Stimulated activated CD8-positive, alpha-beta memory T cell treated with anti-CD3 and anti-CD28 coated beads, Interleukin-15, amount 100 ng/mL, for 48 hours (primary cell): ENCODE results near the gene CEP192.
"Not testable (repeated sequence)": the region's sequence is repeated elsewhere in the genome, so short reads cannot be mapped to it uniquely, and the experiment has no call there.

Experiments used
- DNase-seq, 2 donors: peaks; one replicate each; pipeline ENCODE4 v3.0.0-alpha.2; 2020; ENCODE audit warnings: low read depth in 2 of 2

Gene CEP192

DNA sequence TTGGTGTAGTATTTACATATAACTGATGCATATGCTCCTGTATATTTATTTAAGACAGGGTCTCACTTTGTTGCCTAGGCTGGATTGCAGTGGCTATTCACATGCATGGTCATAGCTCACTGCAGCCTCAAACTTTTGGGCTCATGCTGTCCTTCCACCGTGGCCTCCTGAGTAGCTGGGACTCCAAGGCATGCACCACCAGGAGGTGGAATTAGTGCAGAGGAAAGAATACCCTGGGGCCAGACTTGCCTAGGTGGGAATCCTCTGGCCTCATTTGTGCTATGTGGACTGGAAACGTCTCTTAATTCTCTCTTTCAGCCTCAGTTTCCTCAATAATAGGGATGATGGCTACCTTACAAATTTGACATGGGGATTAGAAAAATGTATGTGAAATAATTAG is 2.3 kb downstream of the CEP192 start:
- DNase-seq, result no peak

DNA sequence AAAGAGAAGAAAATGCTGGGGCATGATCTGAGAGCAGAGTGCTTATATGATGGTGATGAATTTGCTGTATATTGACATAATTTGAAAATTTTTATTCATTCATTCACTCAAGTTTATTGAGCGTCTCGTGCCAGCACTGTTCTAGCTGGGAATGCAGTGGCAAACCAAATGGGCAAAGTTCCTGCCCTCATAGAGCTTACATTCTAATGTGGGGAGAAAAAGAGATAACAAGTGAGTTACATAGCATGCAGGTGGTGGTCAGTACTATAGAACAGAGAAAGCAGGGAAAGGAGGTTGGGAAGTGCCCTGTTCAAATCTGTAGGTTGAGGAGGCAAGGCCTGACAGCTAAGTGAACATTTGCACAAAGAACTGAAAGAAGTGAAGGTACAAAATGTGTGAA is 4.3 kb downstream of the CEP192 start:
- no peak for DNase-seq

GRCh38 chr18:12995952-12996477 is 4.9 kb downstream of the CEP192 start:
- no peak for DNase-seq

DNA sequence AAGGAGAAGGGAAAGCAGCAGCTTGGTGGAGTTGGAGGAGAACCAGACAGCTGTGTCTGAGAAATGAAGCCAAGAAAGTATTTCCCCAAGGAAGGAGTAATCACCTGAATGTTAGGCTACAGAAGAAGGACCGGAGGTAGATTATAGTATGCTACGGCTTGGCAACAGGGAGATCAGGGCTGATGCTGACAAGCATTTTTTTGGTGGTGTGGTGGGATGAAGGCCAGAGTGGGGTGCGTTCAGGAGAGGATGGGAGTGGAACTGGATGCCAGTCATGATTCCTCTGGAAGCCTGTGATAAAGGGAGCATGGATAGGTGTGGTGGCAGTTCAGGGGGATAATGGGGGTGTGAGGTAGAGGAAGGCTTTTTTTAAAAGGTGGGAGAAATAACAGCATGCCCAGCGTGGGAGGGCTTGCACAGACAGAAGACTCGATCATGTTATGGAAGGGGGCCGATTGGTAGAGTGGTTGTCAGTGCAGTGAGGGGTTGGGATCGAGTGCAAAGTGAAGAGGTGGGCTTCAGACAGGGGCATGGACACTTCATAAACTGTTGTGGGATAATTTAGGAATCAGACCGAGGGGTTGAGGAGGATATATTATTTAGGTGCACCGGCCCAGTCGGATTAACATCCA is 5.6 kb downstream of the CEP192 start:
- DNase-seq, result no peak

DNA sequence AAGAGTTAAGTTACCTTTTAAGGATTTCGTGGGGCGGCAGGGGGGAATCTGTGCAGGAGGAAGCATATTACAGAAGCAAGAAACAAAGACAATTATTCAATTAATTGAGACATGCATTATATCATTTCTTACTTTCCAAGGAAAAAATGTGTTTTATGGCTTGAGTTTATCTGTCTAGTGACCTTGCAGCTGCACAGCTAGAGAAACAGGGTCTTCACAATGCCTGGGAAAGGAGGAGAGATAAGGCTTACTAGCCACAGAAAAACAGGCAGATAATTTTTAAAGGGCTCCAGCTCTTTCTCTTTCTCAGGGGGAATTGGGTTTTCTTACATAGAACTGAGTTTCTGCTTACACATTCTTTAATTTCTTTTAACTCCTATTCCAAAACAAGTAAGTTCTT is 6.2 kb downstream of the CEP192 start:
- DNase-seq, result not testable (repeated sequence)

- no peak for DNase-seq
These were observed 7.3 kb downstream of the CEP192 start for GRCh38 chr18:12998332-12999060.

DNA sequence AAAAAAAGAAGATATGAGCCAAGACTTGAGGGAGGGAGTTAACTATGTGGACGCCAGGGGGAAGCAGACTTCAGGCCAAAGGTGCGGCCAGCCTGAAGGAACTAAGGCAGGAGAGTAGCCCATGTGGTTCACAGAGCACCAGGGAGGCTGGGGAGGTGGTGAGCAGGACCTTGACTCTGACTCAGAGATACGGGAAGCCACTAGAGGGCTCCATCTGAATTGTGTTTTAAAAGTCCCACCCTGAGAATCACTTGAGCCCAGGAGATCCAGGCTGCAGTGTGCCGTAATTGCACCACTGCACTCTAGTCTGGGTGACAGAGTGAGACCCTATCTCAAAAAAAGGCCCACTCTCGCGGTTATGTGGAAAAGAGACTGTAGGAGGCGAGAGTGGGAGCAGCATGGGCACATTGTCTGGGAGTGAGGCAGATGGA is 12.3 kb downstream of the CEP192 start:
- DNase-seq, result no peak

- DNase-seq, result no peak
These were observed 13.2 kb downstream of the CEP192 start for GRCh38 chr18:13004396-13004795.

GRCh38 chr18:13005289-13005688 is 14.1 kb downstream of the CEP192 start:
- no peak for DNase-seq

DNA sequence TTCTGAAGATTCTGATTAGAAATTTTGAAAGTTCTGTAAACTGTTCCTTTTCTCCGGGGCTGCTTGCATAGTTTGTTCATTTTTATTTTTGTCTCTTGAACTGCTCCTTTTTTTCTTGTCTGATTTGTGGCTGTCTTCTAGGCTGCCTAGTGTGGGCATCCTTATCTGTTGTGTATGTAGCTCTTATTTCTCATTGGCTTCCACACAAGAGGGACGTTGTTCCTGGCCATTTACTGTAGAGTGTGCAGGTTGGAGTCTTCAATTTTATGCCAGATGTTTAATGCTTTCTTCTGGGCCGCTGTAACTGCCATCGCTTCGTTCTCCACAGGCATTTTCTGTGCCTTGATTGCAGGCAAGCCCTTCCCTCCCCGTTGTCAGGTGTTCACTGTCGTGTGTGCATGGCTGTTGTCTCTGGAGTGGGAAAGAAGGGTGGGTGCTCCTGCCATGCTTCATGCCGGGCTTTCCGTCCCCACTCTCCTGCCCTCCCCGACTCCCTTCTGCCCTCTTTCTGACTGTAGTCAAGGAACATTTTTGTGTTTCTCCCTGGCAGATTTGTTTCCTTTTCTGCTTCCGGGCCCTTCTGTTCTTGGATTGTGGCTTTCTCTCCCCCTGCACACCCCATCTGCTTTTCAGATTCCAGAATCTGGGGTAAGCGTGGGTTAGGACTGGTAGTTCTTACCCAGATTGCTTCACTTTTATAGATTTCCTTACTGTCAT is 15.5 kb downstream of the CEP192 start:
- DNase-seq, result no peak

- DNase-seq, result no peak
These were observed 16.0 kb downstream of the CEP192 start for GRCh38 chr18:13007248-13007560.

GRCh38 chr18:13011719-13012118 is 20.6 kb downstream of the CEP192 start:
- no peak for DNase-seq

GRCh38 chr18:13014232-13014631 is 23.1 kb downstream of the CEP192 start:
- DNase-seq, result no peak

DNA sequence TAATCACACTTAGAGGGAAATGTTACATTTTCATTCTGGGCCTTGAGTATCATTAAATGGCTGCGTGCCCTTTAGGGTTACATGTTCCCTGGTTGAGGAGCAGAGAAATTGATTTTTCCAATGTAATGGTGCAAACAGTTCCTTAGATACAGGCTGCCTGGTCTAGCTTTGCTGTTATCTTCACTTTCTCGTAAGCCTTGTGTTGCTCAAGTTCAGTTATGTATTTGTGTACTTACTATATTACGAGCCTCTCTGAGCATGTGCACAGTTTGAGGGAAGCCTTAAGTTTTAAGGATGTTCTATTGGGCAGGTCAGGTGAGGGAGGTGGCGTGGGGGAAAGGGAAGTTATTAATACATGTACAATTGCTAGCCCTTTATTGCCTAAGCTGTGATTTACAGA is 23.7 kb downstream of the CEP192 start:
- no peak for DNase-seq

GRCh38 chr18:13017247-13017875 is 26.2 kb downstream of the CEP192 start:
- no peak for DNase-seq

GRCh38 chr18:13018374-13018773 is 27.2 kb downstream of the CEP192 start:
- DNase-seq, result no peak

GRCh38 chr18:13019301-13019700 is 28.1 kb downstream of the CEP192 start:
- no peak for DNase-seq

GRCh38 chr18:13022644-13023043 is 31.5 kb downstream of the CEP192 start:
- no peak for DNase-seq

DNA sequence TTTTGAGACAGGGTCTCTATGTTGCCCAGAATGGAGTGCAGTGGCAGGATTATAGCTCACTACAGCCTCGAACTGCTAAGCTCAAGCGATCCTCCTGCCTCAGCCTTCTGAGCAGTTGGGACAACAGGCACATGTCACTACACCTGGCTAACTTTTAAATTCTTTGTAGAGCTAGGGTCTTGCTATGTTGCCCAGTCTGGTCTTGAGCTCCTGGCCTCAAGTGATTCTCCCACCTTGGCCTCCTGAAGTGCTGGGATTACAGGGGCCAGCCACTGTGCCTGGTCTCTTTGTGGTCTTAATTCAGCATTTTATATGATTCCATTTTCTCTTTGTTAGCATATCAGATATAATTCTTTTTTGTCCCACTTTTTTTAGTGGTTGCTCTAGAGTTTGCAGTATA is 34.1 kb downstream of the CEP192 start:
- DNase-seq, result no peak

- no peak for DNase-seq
These were observed 35.6 kb downstream of the CEP192 start for GRCh38 chr18:13026583-13027270.

DNA sequence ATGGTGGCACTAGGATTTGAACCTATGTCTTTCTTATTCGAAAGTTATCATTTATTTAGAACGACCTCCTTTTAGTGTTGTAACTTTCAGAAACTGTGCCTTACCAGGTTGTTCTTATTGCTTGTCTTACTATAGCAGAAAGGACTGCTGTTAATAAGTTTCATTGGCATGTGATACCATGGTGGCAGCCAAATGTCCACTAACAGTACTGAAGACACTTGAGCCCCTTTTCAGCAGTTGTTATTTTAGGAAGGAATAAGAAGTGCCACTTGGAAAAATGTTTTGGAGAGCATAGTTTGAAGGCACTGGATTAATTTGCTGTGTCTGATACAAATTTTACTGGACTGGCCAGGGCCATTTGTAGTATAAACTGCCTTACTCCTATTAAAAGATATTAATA is 37.7 kb downstream of the CEP192 start:
- no peak for DNase-seq

DNA sequence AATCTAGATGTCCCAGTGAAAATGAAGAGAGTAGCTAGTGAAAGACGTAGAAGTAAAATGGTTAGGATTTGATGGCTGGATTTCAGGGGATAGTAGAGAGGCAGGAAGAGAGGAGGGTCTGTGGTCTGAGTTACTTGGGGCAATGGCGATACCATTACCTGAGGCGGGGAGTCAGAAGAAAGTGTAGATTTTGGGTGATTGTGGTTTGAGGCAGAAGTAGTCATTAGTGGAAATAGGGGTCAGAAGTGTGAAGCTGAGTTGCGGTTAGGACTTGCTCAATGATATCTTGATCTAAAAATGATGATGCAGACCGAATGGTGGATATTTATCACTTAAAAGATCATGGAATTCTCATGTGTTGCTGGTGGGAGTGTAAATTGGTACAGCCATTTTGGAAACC is 41.0 kb downstream of the CEP192 start:
- DNase-seq, result no peak
